ENCODE data around the gene SORCS2.

The SORCS2 gene

GRCh38 chr4:7272404-7272803 is 80.1 kb downstream of the SORCS2 start:
- no peaks in the 10 kb centered on the region for H3K36me3 Mint-ChIP-seq (ENCODE audit: low read depth)

GRCh38 chr4:7273738-7274297 is 81.5 kb downstream of the SORCS2 start:
- Mint-ChIP-seq H3K36me3 (ENCODE audit: low read depth) (no peaks in the 10 kb centered on the region), H3K4me1 (ENCODE audit: low read depth) (no peaks in the 10 kb centered on the region), H3K9me3 (no peaks in the 10 kb centered on the region), H3K27me3 (ENCODE audit: low read depth) (no peaks in the 10 kb centered on the region), H3K27ac (no peak overlapping the region), H3K4me3 (no peak overlapping the region)

More at GRCh38 chr4:7272404-7272803, 80.1 kb downstream of the SORCS2 start:
- Mint-ChIP-seq H3K9me3 (no peaks in the 10 kb centered on the region), H3K27ac (no peak overlapping the region), H3K27me3 (ENCODE audit: low read depth) (no peaks in the 10 kb centered on the region), H3K4me3 (no peak overlapping the region), H3K4me1 (ENCODE audit: low read depth) (no peaks in the 10 kb centered on the region)

- no peaks in the 10 kb centered on the region for H3K9me3 Mint-ChIP-seq
- no peaks in the 10 kb centered on the region for H3K27me3 Mint-ChIP-seq (ENCODE audit: low read depth)
Measured at GRCh38 chr4:7275067-7275466, 82.7 kb downstream of the SORCS2 start.

GRCh38 chr4:7275490-7276154 is 83.3 kb downstream of the SORCS2 start:
- Mint-ChIP-seq H3K36me3 (ENCODE audit: low read depth) (no peaks in the 10 kb centered on the region), H3K27ac (no peak overlapping the region), H3K4me3 (no peak overlapping the region), H3K4me1 (ENCODE audit: low read depth) (no peaks in the 10 kb centered on the region), H3K27me3 (ENCODE audit: low read depth) (no peaks in the 10 kb centered on the region), H3K9me3 (no peaks in the 10 kb centered on the region)

More at GRCh38 chr4:7275067-7275466, 82.7 kb downstream of the SORCS2 start:
- Mint-ChIP-seq H3K4me1 (ENCODE audit: low read depth) (no peaks in the 10 kb centered on the region), H3K27ac (no peak overlapping the region), H3K4me3 (no peak overlapping the region), H3K36me3 (ENCODE audit: low read depth) (no peaks in the 10 kb centered on the region)

GRCh38 chr4:7276515-7276914 is 84.2 kb downstream of the SORCS2 start:
- no peaks in the 10 kb centered on the region for H3K27me3 Mint-ChIP-seq (ENCODE audit: low read depth)
- H3K9me3 Mint-ChIP-seq: no peaks in the 10 kb centered on the region
- H3K4me1 Mint-ChIP-seq (ENCODE audit: low read depth): no peaks in the 10 kb centered on the region
- H3K4me3 Mint-ChIP-seq: no peak overlapping the region
- H3K27ac Mint-ChIP-seq: no peak overlapping the region
- H3K36me3 Mint-ChIP-seq (ENCODE audit: low read depth): no peaks in the 10 kb centered on the region

GRCh38 chr4:7278071-7278765 is 85.9 kb downstream of the SORCS2 start:
- no peaks in the 10 kb centered on the region for H3K27me3 Mint-ChIP-seq (ENCODE audit: low read depth)
- no peak overlapping the region for H3K4me3 Mint-ChIP-seq
- H3K27ac Mint-ChIP-seq: no peak overlapping the region
- no peaks in the 10 kb centered on the region for H3K4me1 Mint-ChIP-seq (ENCODE audit: low read depth)
- H3K9me3 Mint-ChIP-seq: no peaks in the 10 kb centered on the region
- no peaks in the 10 kb centered on the region for H3K36me3 Mint-ChIP-seq (ENCODE audit: low read depth)

- Mint-ChIP-seq H3K27ac (no peak overlapping the region), H3K27me3 (ENCODE audit: low read depth) (no peaks in the 10 kb centered on the region)
Measured at GRCh38 chr4:7278981-7279380, 86.6 kb downstream of the SORCS2 start.

GRCh38 chr4:7279902-7280301 is 87.6 kb downstream of the SORCS2 start:
- Mint-ChIP-seq H3K4me1 (ENCODE audit: low read depth) (no peaks in the 10 kb centered on the region), H3K27me3 (ENCODE audit: low read depth) (no peaks in the 10 kb centered on the region), H3K36me3 (ENCODE audit: low read depth) (no peaks in the 10 kb centered on the region), H3K9me3 (no peaks in the 10 kb centered on the region), H3K27ac (no peak overlapping the region), H3K4me3 (no peak overlapping the region)

More at GRCh38 chr4:7278981-7279380, 86.6 kb downstream of the SORCS2 start:
- Mint-ChIP-seq H3K9me3 (no peaks in the 10 kb centered on the region), H3K36me3 (ENCODE audit: low read depth) (no peaks in the 10 kb centered on the region), H3K4me1 (ENCODE audit: low read depth) (no peaks in the 10 kb centered on the region), H3K4me3 (no peak overlapping the region)

GRCh38 chr4:7280926-7281690 is 88.8 kb downstream of the SORCS2 start:
- no peaks in the 10 kb centered on the region for H3K9me3 Mint-ChIP-seq
- H3K4me3 Mint-ChIP-seq: no peak overlapping the region
- H3K36me3 Mint-ChIP-seq (ENCODE audit: low read depth): no peaks in the 10 kb centered on the region
- no peaks in the 10 kb centered on the region for H3K27me3 Mint-ChIP-seq (ENCODE audit: low read depth)
- no peaks in the 10 kb centered on the region for H3K4me1 Mint-ChIP-seq (ENCODE audit: low read depth)
- H3K27ac Mint-ChIP-seq: no peak overlapping the region

- Mint-ChIP-seq H3K36me3 (ENCODE audit: low read depth) (no peaks in the 10 kb centered on the region), H3K4me1 (ENCODE audit: low read depth) (no peaks in the 10 kb centered on the region), H3K27ac (no peak overlapping the region), H3K4me3 (no peak overlapping the region), H3K9me3 (no peaks in the 10 kb centered on the region), H3K27me3 (ENCODE audit: low read depth) (no peaks in the 10 kb centered on the region)
Measured at GRCh38 chr4:7281691-7282665, 89.6 kb downstream of the SORCS2 start.

- Mint-ChIP-seq H3K27ac (no peak overlapping the region), H3K4me3 (no peak overlapping the region), H3K36me3 (ENCODE audit: low read depth) (no peaks in the 10 kb centered on the region), H3K4me1 (ENCODE audit: low read depth) (no peaks in the 10 kb centered on the region), H3K27me3 (ENCODE audit: low read depth) (no peaks in the 10 kb centered on the region), H3K9me3 (no peaks in the 10 kb centered on the region)
Measured at GRCh38 chr4:7282786-7283440, 90.6 kb downstream of the SORCS2 start.

- H3K9me3 Mint-ChIP-seq: no peaks in the 10 kb centered on the region
- no peaks in the 10 kb centered on the region for H3K27me3 Mint-ChIP-seq (ENCODE audit: low read depth)
- no peak overlapping the region for H3K27ac Mint-ChIP-seq
- H3K4me1 Mint-ChIP-seq (ENCODE audit: low read depth): no peaks in the 10 kb centered on the region
- H3K4me3 Mint-ChIP-seq: no peak overlapping the region
- H3K36me3 Mint-ChIP-seq (ENCODE audit: low read depth): no peaks in the 10 kb centered on the region
Measured at GRCh38 chr4:7285244-7286094, 93.1 kb downstream of the SORCS2 start.

- H3K27me3 Mint-ChIP-seq (ENCODE audit: low read depth): no peaks in the 10 kb centered on the region
Measured at GRCh38 chr4:7286170-7286569, 93.8 kb downstream of the SORCS2 start.

More at GRCh38 chr4:7286170-7286569, 93.8 kb downstream of the SORCS2 start:
- H3K4me3 Mint-ChIP-seq: no peak overlapping the region
- H3K27ac Mint-ChIP-seq: no peak overlapping the region
- no peaks in the 10 kb centered on the region for H3K36me3 Mint-ChIP-seq (ENCODE audit: low read depth)
- H3K9me3 Mint-ChIP-seq: no peaks in the 10 kb centered on the region
- H3K4me1 Mint-ChIP-seq (ENCODE audit: low read depth): no peaks in the 10 kb centered on the region
